A673 (cell line): ENCODE data around the gene ZFYVE28.

ENCODE experiments used
- EZH2 ChIP-seq: fragments of 200-600 bp; sonication (generic); IDR thresholded peaks from 2 replicates; pipeline ENCODE4 v1.6.1; 2017; ENCODE audit warnings: borderline replicate concordance, low read depth, mild to moderate bottlenecking, mixed read lengths, antibody characterized with exemption, low read length; ENCODE audit not compliant: poor library complexity, severe bottlenecking
- TF ChIP-seq, protein P1 (sequence below): fragments of 300-800, 200-600 bp; sonication (generic); conservative IDR thresholded peaks from 2 replicates; pipeline ENCODE4 v1.5.1; 2017; ENCODE audit warnings: low read depth, mild to moderate bottlenecking, antibody characterized with exemption, low read length, moderate library complexity, mixed read lengths

DNA sequence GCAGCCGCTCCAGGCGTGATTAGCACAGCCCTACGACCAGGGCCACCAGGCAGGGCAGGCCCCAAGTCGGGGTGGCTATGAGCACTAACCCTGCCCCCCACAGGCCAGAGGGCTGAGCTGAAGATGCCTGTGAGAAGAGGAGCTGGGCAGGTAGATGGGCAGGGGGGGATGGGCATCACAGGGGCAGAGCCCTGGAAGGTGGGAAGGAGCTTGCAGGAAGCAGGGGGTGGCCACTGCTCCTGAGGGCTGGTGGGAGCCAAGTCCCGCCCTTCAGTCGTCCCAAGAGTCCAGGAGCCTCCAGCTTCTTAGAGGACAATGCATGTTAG, 149.3 kb downstream of the ZFYVE28 start:
- TF ChIP-seq, protein P1, sequence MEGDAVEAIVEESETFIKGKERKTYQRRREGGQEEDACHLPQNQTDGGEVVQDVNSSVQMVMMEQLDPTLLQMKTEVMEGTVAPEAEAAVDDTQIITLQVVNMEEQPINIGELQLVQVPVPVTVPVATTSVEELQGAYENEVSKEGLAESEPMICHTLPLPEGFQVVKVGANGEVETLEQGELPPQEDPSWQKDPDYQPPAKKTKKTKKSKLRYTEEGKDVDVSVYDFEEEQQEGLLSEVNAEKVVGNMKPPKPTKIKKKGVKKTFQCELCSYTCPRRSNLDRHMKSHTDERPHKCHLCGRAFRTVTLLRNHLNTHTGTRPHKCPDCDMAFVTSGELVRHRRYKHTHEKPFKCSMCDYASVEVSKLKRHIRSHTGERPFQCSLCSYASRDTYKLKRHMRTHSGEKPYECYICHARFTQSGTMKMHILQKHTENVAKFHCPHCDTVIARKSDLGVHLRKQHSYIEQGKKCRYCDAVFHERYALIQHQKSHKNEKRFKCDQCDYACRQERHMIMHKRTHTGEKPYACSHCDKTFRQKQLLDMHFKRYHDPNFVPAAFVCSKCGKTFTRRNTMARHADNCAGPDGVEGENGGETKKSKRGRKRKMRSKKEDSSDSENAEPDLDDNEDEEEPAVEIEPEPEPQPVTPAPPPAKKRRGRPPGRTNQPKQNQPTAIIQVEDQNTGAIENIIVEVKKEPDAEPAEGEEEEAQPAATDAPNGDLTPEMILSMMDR: no peak
- TF ChIP-seq EZH2: no peak
